HepG2 (cell line): Measurements from ENCODE around the gene NUTF2. TPM values are rescaled to one million over a fixed set of nuclear protein-coding genes. Genes with fewer than 3 reads are reported as not detected.

Experiments
- ATAC-seq: fragments of 200-7000 bp; cut with Tn5 transposase; 3 replicates; pipeline ENCODE4 v1.9.1; 2020; ENCODE audit warnings: mild to moderate bottlenecking, moderate library complexity
- BruUV-seq: library from RNA; stranded (reverse); fragments of 400-500 nt; replicated peaks from 2 replicates; lab custom pipeline; 2021; lab: Mats Ljungman, UMichigan
- CTCF ChIA-PET: fragments of 300-600 bp; formaldehyde crosslinking; extraction: SDS; loops from one replicate; lab custom pipeline; 2021; ENCODE audit warnings: low total read pairs, inconsistent platforms, low intra/inter-chr PET ratio; lab: Yijun Ruan, JAX
- POLR2A ChIA-PET: fragments of 350-600 bp; sonication (Branson Sonifier 250); formaldehyde crosslinking; loops from one replicate; lab custom pipeline; 2020; ENCODE audit warnings: antibody characterized with exemption, inconsistent platforms; lab: Yijun Ruan, JAX
- DNase-seq: peaks from one replicate; pipeline ENCODE4 v3.0.0-alpha.2; 2015; ENCODE audit warnings: low spot score
- FAIRE-seq: peaks from 3 replicates; lab custom pipeline; 2011; peaks lifted over from hg19 to GRCh38; lab: Jason Lieb, UNC
- H2AFZ ChIP-seq: one replicate; pipeline ENCODE4 v1.6.1; 2011; ENCODE audit warnings: low read length, inconsistent platforms
- H3K27ac ChIP-seq: fragments of 300-600 bp; 3 replicates; pipeline ENCODE4 v1.8.0; 2011; ENCODE audit warnings: mixed run types, mild to moderate bottlenecking, mixed read lengths, low read length, inconsistent platforms; ENCODE audit not compliant: insufficient read depth; ENCODE audit errors: extremely low read length
- H3K27me3 ChIP-seq, 2 experiments: fragments of 200-600 bp in 1 of 2; 2 replicates in 1 of 2; 3 replicates in 1 of 2; pipeline versions ENCODE4 v1.6.0 to v1.8.0; 2011; ENCODE audit warnings: low read length in 2 of 2, mild to moderate bottlenecking in 2 of 2, moderate library complexity in 2 of 2, inconsistent platforms in 1 of 2; ENCODE audit not compliant: insufficient read depth in 2 of 2, control insufficient read depth in 1 of 2
- H3K36me3 ChIP-seq, 2 experiments: fragments of 200-600 bp in 1 of 2; replicated peaks in 1 of 2; 2 replicates in 1 of 2; 3 replicates in 1 of 2; pipeline versions ENCODE4 v1.5.1 to v1.8.0; 2011; ENCODE audit warnings: low read length in 2 of 2, inconsistent platforms in 1 of 2; ENCODE audit not compliant: insufficient read depth in 2 of 2, control insufficient read depth in 1 of 2
- H3K4me1 ChIP-seq: 2 replicates; pipeline ENCODE4 v1.5.1; 2012; ENCODE audit warnings: low read length, inconsistent platforms; ENCODE audit not compliant: insufficient read depth
- H3K4me2 ChIP-seq: 2 replicates; pipeline ENCODE4 v1.6.0; 2011; ENCODE audit warnings: low read depth, low read length, inconsistent platforms
- H3K4me3 ChIP-seq, 3 experiments: fragments of 200-600 bp in 1 of 3; sonication (generic), shearing (Covaris generic) in 1 of 3; replicated peaks in 1 of 3; 2 replicates each; pipeline ENCODE4 v1.5.1; 2011 to 2016; ENCODE audit warnings: low read length in 3 of 3, inconsistent platforms in 2 of 3, low read depth in 2 of 3, mild to moderate bottlenecking in 2 of 3, control low read depth in 1 of 3, mixed read lengths in 1 of 3; ENCODE audit not compliant: insufficient read depth in 1 of 3
- H3K79me2 ChIP-seq: one replicate; pipeline ENCODE4 v1.6.1; 2011; ENCODE audit warnings: low read length, inconsistent platforms; ENCODE audit not compliant: insufficient read depth
- H3K9ac ChIP-seq: 2 replicates; pipeline ENCODE4 v1.6.0; 2011; ENCODE audit warnings: mild to moderate bottlenecking, low read depth, low read length, inconsistent platforms; ENCODE audit not compliant: insufficient read depth
- H3K9me3 ChIP-seq: 2 replicates; pipeline ENCODE4 v1.5.1; 2012; ENCODE audit warnings: mild to moderate bottlenecking, low read length
- H4K20me1 ChIP-seq: 2 replicates; pipeline ENCODE4 v1.6.0; 2011; ENCODE audit warnings: inconsistent platforms, mild to moderate bottlenecking, low read length, moderate library complexity; ENCODE audit not compliant: insufficient read depth
- ELF4 ChIP-seq: sonication (generic); formaldehyde crosslinking; IDR thresholded peaks from 2 replicates; pipeline ENCODE4 v1.5.0; 2020; ENCODE audit warnings: missing genetic modification reagents, mild to moderate bottlenecking, moderate library complexity, borderline replicate concordance
- FOXJ3 ChIP-seq: sonication (generic); formaldehyde crosslinking; IDR thresholded peaks from 2 replicates; pipeline ENCODE4 v1.4.0; 2020; ENCODE audit warnings: missing genetic modification reagents, mild to moderate bottlenecking, borderline replicate concordance
- GTF2F1 ChIP-seq: fragments of 150-350 bp; IDR thresholded peaks from 2 replicates; pipeline ENCODE4 v1.6.1; 2014; ENCODE audit warnings: low read length
- KAT8 ChIP-seq: IDR thresholded peaks from 2 replicates; pipeline ENCODE4 v1.6.1; 2016; ENCODE audit warnings: missing genetic modification reagents, missing compliant biosample characterization
- KLF13 ChIP-seq: sonication (generic); formaldehyde crosslinking; IDR thresholded peaks from 2 replicates; pipeline ENCODE4 v1.4.0; 2020; ENCODE audit warnings: mild to moderate bottlenecking, missing genetic modification reagents
- NCOA2 ChIP-seq: sonication (generic); formaldehyde crosslinking; IDR thresholded peaks from 2 replicates; pipeline ENCODE4 v1.8.0; 2022; ENCODE audit warnings: inconsistent platforms
- NRL ChIP-seq: sonication (generic); formaldehyde crosslinking; IDR thresholded peaks from 2 replicates; pipeline ENCODE4 v1.5.0; 2020; ENCODE audit warnings: missing genetic modification reagents, mild to moderate bottlenecking, moderate library complexity, borderline replicate concordance
- SETDB1 ChIP-seq: sonication (generic); formaldehyde crosslinking; IDR thresholded peaks from 2 replicates; pipeline ENCODE4 v1.5.1; 2020; ENCODE audit warnings: missing genetic modification reagents, mild to moderate bottlenecking, borderline replicate concordance
- SMAD9 ChIP-seq: sonication (generic); formaldehyde crosslinking; IDR thresholded peaks from 2 replicates; pipeline ENCODE4 v1.5.1; 2020; ENCODE audit warnings: mild to moderate bottlenecking, missing genetic modification reagents
- SOX5 ChIP-seq: IDR thresholded peaks from 2 replicates; pipeline ENCODE4 v1.6.1; 2016; ENCODE audit warnings: borderline replicate concordance
- ZNF225 ChIP-seq: sonication (generic); formaldehyde crosslinking; IDR thresholded peaks from 2 replicates; pipeline ENCODE4 v1.4.0; 2020; ENCODE audit warnings: mild to moderate bottlenecking, missing genetic modification reagents
- ZNF383 ChIP-seq: sonication (generic); formaldehyde crosslinking; IDR thresholded peaks from 2 replicates; pipeline ENCODE4 v1.4.0; 2020; ENCODE audit warnings: missing genetic modification reagents, mild to moderate bottlenecking, borderline replicate concordance
- ZNF607 ChIP-seq: sonication (generic); formaldehyde crosslinking; IDR thresholded peaks from 2 replicates; pipeline ENCODE4 v1.5.1; 2020; ENCODE audit warnings: missing genetic modification reagents, mild to moderate bottlenecking, borderline replicate concordance
- ZNF83 ChIP-seq: sonication (generic); formaldehyde crosslinking; IDR thresholded peaks from 2 replicates; pipeline ENCODE4 v1.4.0; 2020; ENCODE audit warnings: missing genetic modification reagents, mild to moderate bottlenecking, borderline replicate concordance
- ZSCAN21 ChIP-seq: sonication (generic); formaldehyde crosslinking; IDR thresholded peaks from 2 replicates; pipeline ENCODE4 v1.8.0; 2022; ENCODE audit warnings: mild to moderate bottlenecking, missing genetic modification reagents, moderate library complexity, borderline replicate concordance
- WGBS: methylation state at CpG from one replicate; pipeline ENCODE4 v1.1.6; 2017; ENCODE audit warnings: low lambda C conversion rate; 5-methylcytosine and 5-hydroxymethylcytosine counted together
- in situ Hi-C: cut with HindIII; loops from 2 replicates; pipeline ENCODE4 v1.10.0; 2017; ENCODE audit warnings: low pct_unique_long_range_greater_than_20kb; ENCODE audit not compliant: extremely low pct_ligation_motif_present
- intact Hi-C: fragments of 100-400 bp; cut with micrococcal nuclease; formaldehyde crosslinking; loops from one replicate; pipeline ENCODE4 v1.10.0; 2022; ENCODE audit not compliant: unreplicated experiment
- polyA plus RNA-seq, 8 experiments: library from polyadenylated mRNA; depleted of rRNA in 3 of 8; stranded (reverse) in 7 of 8; unstranded in 1 of 8; fragments of >200 nt; fragmentation: Illumina TruSeq in 4 of 8; extraction: Trizol in 4 of 8; gene quantifications; 2 replicates each; pipeline versions ENCODE4 v1.2.1 to v1.2.3, GENCODE V29; 2011 to 2016; ENCODE audit warnings: low read depth in 4 of 8, missing spikeins in 1 of 8, mixed read lengths in 1 of 8; ENCODE audit not compliant: insufficient read depth in 1 of 8
- total RNA-seq, 5 experiments: library from RNA; depleted of rRNA; stranded (reverse); fragments of >200 nt; fragmentation: Illumina TruSeq; extraction: Trizol; gene quantifications; 2 replicates each; pipeline ENCODE4 v1.2.3, GENCODE V29; 2016; ENCODE audit warnings: low read depth in 1 of 5
- TF ChIP-seq, protein P1 (sequence below): sonication (generic); formaldehyde crosslinking; IDR thresholded peaks from 2 replicates; pipeline ENCODE4 v1.5.1; 2020; ENCODE audit warnings: mild to moderate bottlenecking, missing genetic modification reagents, borderline replicate concordance
- TF ChIP-seq, protein P2 (sequence below): IDR thresholded peaks from 2 replicates; pipeline ENCODE4 v1.6.1; 2016; ENCODE audit warnings: low read depth, control low read depth
- TF ChIP-seq, protein P3 (sequence below): sonication (generic); formaldehyde crosslinking; IDR thresholded peaks from 2 replicates; pipeline ENCODE4 v1.4.0; 2020; ENCODE audit warnings: mild to moderate bottlenecking, low read depth, missing genetic modification reagents

Gene NUTF2
- total and polyA plus RNA-seq, 2 of the 13 experiments (the other 11 are each of a cell fraction or from before 2014, with no cell fraction given): 168 to 214 TPM

DNA sequence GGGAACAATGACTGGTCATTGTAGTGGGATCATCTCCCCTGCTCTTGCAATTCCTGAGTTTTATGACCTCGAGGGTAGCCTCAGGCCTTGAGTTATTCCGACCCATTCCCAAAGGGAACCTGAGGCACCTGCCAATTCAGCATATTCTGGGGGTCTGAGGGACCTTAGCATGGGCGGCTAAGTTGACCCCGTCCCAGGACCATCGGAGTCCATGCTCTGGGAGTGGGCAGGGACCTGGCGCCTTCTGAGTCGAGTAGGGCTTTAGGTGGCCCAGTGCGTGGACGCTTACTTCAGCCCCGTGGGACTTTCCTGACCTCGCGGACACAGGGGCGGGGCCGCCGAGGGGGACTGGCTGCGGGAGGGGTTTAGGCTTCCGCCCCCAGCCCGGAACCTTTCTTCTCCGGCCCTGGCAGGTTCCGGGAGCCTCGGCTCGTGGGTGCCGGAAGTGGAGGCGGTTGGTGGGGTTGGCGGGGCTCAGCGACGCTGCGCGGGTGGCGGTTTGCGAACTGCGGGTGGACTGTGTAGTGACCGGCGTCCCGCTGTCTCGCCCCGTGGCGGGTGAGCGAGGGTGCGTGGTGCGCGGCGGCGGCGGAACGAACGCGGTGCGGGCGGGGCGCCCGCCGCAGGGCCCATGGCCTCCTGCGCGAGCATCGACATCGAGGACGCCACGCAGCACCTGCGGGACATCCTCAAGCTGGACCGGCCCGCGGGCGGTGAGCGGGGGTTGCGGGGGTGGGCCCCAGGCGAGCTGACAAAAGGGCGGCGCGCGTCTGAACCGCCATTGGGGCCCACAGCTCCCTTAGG lies 26.1 kb downstream of the NUTF2 start, which contains the start of gene EDC4:
EDC4 (plus strand) TSS at position 422 of the 804 bp plus-strand sequence; CDS start at position 632, 210 bp downstream.
- intact Hi-C loops: loop anchor here (5.0 kb wide), 1 partner anchor 1336 kb away; no protein-coding TSS in a partner anchor
- FAIRE-seq (peak; percentile 56), DNase-seq (peak; percentile 65), ATAC-seq (peak; percentile 87)
- peak within 1 kb of the TSS; percentile 66 for H3K27ac ChIP-seq
- WGBS: 14% methylated on average over 28 of the region's 72 CpGs
- peaks cover 41 to 62% of the 10 kb centered on the region in 2 experiments for H3K36me3 ChIP-seq
- peak within 1 kb of the TSS; percentile 91 for H3K4me2 ChIP-seq
- no peaks in the 10 kb centered on the region for H3K9me3 ChIP-seq
- H3K4me3 ChIP-seq: peak within 1 kb of the TSS; percentile 85 to 98 (median 87)
- H3K9ac ChIP-seq: peak within 1 kb of the TSS; percentile 85
- H3K4me1 ChIP-seq: peaks cover 30% of the 10 kb centered on the region
- POLR2A ChIA-PET: interaction anchor here (0.7 to 1.3 kb wide), 8 partner anchors 9 to 66 kb away, joined by 3 to 6 read pairs (median 4); partner anchors contain the start of gene TSNAXIP1
- peaks cover 31% of the 10 kb centered on the region for H3K79me2 ChIP-seq
- in situ Hi-C loops: no loop called here
- H3K27me3 ChIP-seq: no peaks in the 10 kb centered on the region; a peak in 1 of 5 replicates
- CTCF ChIA-PET: interaction anchor here (2.9 kb wide), 1 partner anchor 56 kb away, joined by 18 read pairs; no protein-coding TSS in a partner anchor
- BruUV-seq: no TSS peak
- H2AFZ ChIP-seq: no peak within 1 kb of the TSS
- peaks cover 15% of the 10 kb centered on the region for H4K20me1 ChIP-seq
- TF ChIP-seq NRL (CRISPR knock-in tag) (peak; percentile 94), SMAD9 (CRISPR knock-in tag) (no peak), ZNF383 (CRISPR knock-in tag) (no peak), ELF4 (CRISPR knock-in tag) (0 out of 2 replicates have a peak, but pooled peaks have one; percentile 54), ZNF83 (peak; percentile 45; the same call in 1 of the 2 replicates), KAT8 (CRISPR knock-in tag) (peak; percentile 97), ZSCAN21 (no peak), SETDB1 (no peak), ZNF607 (CRISPR knock-in tag) (peak; percentile 96), GTF2F1 (no peak), FOXJ3 (no peak), ZNF225 (0 out of 2 replicates have a peak, but pooled peaks have one; percentile 36), NCOA2 (CRISPR knock-in tag) (peak; percentile 72), KLF13 (CRISPR knock-in tag) (no peak; the same call in 1 of the 2 replicates), SOX5 (peak; percentile 61; the same call in 1 of the 2 replicates)
- TF ChIP-seq, protein P1, sequence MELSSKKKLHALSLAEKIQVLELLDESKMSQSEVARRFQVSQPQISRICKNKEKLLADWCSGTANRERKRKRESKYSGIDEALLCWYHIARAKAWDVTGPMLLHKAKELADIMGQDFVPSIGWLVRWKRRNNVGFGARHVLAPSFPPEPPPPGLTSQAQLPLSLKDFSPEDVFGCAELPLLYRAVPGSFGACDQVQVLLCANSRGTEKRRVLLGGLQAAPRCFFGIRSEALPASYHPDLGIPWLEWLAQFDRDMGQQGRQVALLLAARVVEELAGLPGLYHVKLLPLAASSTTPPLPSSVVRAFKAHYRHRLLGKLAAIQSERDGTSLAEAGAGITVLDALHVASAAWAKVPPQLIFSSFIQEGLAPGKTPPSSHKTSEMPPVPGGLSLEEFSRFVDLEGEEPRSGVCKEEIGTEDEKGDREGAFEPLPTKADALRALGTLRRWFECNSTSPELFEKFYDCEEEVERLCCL (CRISPR knock-in tag): no peak
- TF ChIP-seq, protein P2, sequence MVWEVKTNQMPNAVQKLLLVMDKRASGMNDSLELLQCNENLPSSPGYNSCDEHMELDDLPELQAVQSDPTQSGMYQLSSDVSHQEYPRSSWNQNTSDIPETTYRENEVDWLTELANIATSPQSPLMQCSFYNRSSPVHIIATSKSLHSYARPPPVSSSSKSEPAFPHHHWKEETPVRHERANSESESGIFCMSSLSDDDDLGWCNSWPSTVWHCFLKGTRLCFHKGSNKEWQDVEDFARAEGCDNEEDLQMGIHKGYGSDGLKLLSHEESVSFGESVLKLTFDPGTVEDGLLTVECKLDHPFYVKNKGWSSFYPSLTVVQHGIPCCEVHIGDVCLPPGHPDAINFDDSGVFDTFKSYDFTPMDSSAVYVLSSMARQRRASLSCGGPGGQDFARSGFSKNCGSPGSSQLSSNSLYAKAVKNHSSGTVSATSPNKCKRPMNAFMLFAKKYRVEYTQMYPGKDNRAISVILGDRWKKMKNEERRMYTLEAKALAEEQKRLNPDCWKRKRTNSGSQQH (CRISPR knock-in tag): peak; percentile 87; the same call in 1 of the 2 replicates
- TF ChIP-seq, protein P3, sequence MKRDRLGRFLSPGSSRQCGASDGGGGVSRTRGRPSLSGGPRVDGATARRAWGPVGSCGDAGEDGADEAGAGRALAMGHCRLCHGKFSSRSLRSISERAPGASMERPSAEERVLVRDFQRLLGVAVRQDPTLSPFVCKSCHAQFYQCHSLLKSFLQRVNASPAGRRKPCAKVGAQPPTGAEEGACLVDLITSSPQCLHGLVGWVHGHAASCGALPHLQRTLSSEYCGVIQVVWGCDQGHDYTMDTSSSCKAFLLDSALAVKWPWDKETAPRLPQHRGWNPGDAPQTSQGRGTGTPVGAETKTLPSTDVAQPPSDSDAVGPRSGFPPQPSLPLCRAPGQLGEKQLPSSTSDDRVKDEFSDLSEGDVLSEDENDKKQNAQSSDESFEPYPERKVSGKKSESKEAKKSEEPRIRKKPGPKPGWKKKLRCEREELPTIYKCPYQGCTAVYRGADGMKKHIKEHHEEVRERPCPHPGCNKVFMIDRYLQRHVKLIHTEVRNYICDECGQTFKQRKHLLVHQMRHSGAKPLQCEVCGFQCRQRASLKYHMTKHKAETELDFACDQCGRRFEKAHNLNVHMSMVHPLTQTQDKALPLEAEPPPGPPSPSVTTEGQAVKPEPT: no peak
